Small intestine (tissue), 7 donors: ENCODE data around the gene NWD2. TPM values are rescaled to one million over a fixed set of nuclear protein-coding genes. Genes with fewer than 3 reads are reported as not detected.

Source experiments
- DNase-seq, 2 donors: peaks; one replicate each; pipeline versions ENCODE4 v3.0.0 to v3.0.0-alpha.2; 2013
- FAIRE-seq: peaks from 2 replicates; lab custom pipeline; 2012; peaks lifted over from hg19 to GRCh38; lab: Jason Lieb, UNC
- H3K27ac ChIP-seq, 3 donors: one replicate each; pipeline ENCODE4 v1.5.1; 2013; ENCODE audit warnings: low read length in 2 of 3, mild to moderate bottlenecking in 2 of 3, control low read depth in 1 of 3, inconsistent platforms in 1 of 3, low read depth in 1 of 3, moderate library complexity in 1 of 3
- H3K27me3 ChIP-seq, 3 donors: one replicate each; pipeline ENCODE4 v1.6.1; 2013; ENCODE audit warnings: low read length in 3 of 3, inconsistent platforms in 1 of 3; ENCODE audit not compliant: control insufficient read depth in 3 of 3, insufficient read depth in 3 of 3
- H3K36me3 ChIP-seq, 3 donors: one replicate each; pipeline ENCODE4 v1.6.1; 2013; ENCODE audit warnings: low read length in 3 of 3, inconsistent platforms in 1 of 3, low read depth in 1 of 3, mild to moderate bottlenecking in 1 of 3, moderate library complexity in 1 of 3; ENCODE audit not compliant: control insufficient read depth in 3 of 3, insufficient read depth in 2 of 3
- H3K4me1 ChIP-seq, 3 donors: one replicate each; pipeline ENCODE4 v1.6.1; 2013; ENCODE audit warnings: low read length in 2 of 3, inconsistent platforms in 1 of 3, low read depth in 1 of 3, mild to moderate bottlenecking in 1 of 3, moderate library complexity in 1 of 3; ENCODE audit not compliant: control insufficient read depth in 3 of 3, insufficient read depth in 2 of 3
- H3K4me3 ChIP-seq, 3 donors: one replicate each; pipeline ENCODE4 v1.5.1; 2013; ENCODE audit warnings: low read length in 3 of 3, control low read depth in 1 of 3, inconsistent platforms in 1 of 3, low read depth in 1 of 3, mild to moderate bottlenecking in 1 of 3, moderate library complexity in 1 of 3
- H3K9me3 ChIP-seq, 2 donors: one replicate each; pipeline ENCODE4 v1.6.1; 2013; ENCODE audit warnings: low read depth in 1 of 2, low read length in 1 of 2; ENCODE audit not compliant: control insufficient read depth in 2 of 2, insufficient read depth in 1 of 2
- WGBS, 3 donors: extraction: QIAGEN DNeasy Blood & Tissue Kit; methylation state at CpG; one replicate each; pipeline ENCODE4 v1.1.7; 2013; 5-methylcytosine and 5-hydroxymethylcytosine counted together
- polyA plus RNA-seq, 4 donors: library from polyadenylated mRNA; stranded (reverse) in 3 of 4; unstranded in 1 of 4; fragments of 200-250 nt in 3 of 4; fragments of 120-200 nt in 1 of 4; gene quantifications; one replicate each; pipeline versions ENCODE4 v1.2.1 to v1.2.3, GENCODE V29; 2013
- donor health status: healthy with polysubstance abuse.
- donor health status: control.
- donor health status: control.
- donor health status: Bipolar disorder and iron deficiency.
- donor health status: healthy.

The NWD2 gene
- polyA plus RNA-seq, 4 donors: under 0.01 to 0.15 (median 0.01) TPM; not detected in 1

GRCh38 chr4:37224854-37225253, 19.7 kb upstream of the NWD2 start:
- FAIRE-seq (no peak), DNase-seq (no peak)
- Histone ChIP-seq H3K27me3 (no peaks in the 10 kb centered on the region), H3K9me3 (no peaks in the 10 kb centered on the region), H3K27ac (no peak overlapping the region), H3K4me3 (no peak overlapping the region), H3K4me1 (no peaks in the 10 kb centered on the region), H3K36me3 (no peaks in the 10 kb centered on the region)
- 69 to 81% (median 79%) methylated on average over 4 of the region's 4 CpGs for WGBS, 3 donors

- H3K27me3 ChIP-seq: no peaks in the 10 kb centered on the region
- WGBS, 3 donors: 12 to 28% (median 12%) methylated on average over 2 of the region's 2 CpGs
- FAIRE-seq (no peak), DNase-seq (no peak)
- H3K4me1 ChIP-seq: no peaks in the 10 kb centered on the region
- no peak overlapping the region for H3K4me3 ChIP-seq
- no peaks in the 10 kb centered on the region for H3K36me3 ChIP-seq
- H3K27ac ChIP-seq: no peak overlapping the region
- no peaks in the 10 kb centered on the region for H3K9me3 ChIP-seq
Measured at GRCh38 chr4:37225778-37226177, 18.8 kb upstream of the NWD2 start.

- H3K36me3 ChIP-seq: no peaks in the 10 kb centered on the region
- DNase-seq (no peak), FAIRE-seq (no peak)
- no peaks in the 10 kb centered on the region for H3K27me3 ChIP-seq
- no peaks in the 10 kb centered on the region for H3K4me1 ChIP-seq
- WGBS, 3 donors: 46 to 79% (median 67%) methylated on average over 1 of the region's 1 CpG
- H3K27ac ChIP-seq: no peak overlapping the region
- no peaks in the 10 kb centered on the region for H3K9me3 ChIP-seq
- no peak overlapping the region for H3K4me3 ChIP-seq
Measured at GRCh38 chr4:37232315-37232714, 12.2 kb upstream of the NWD2 start.

- FAIRE-seq (no peak), DNase-seq (no peak)
- H3K4me3 ChIP-seq: no peak overlapping the region
- no peaks in the 10 kb centered on the region for H3K9me3 ChIP-seq
- no peak overlapping the region for H3K27ac ChIP-seq
- 56 to 70% (median 63%) methylated on average over 2 of the region's 2 CpGs for WGBS, 3 donors
- no peaks in the 10 kb centered on the region for H3K4me1 ChIP-seq
- H3K27me3 ChIP-seq: peaks cover 0 to 10% (median 0%) of the 10 kb centered on the region in 3 donors
- H3K36me3 ChIP-seq: no peaks in the 10 kb centered on the region
Measured at GRCh38 chr4:37236165-37236564, 8.4 kb upstream of the NWD2 start.

- H3K27me3 ChIP-seq: peaks cover 12 to 59% (median 25%) of the 10 kb centered on the region in 3 donors
Measured at GRCh38 chr4:37241647-37242046, 2.9 kb upstream of the NWD2 start.

GRCh38 chr4:37243051-37243450, 1.5 kb upstream of the NWD2 start:
- no peak for FAIRE-seq
- DNase-seq: no peak
- WGBS, 3 donors: 27 to 37% (median 29%) methylated on average over 5 of the region's 5 CpGs
- Histone ChIP-seq H3K36me3 (no peaks in the 10 kb centered on the region), H3K4me3 (no peak overlapping the region), H3K27me3 (peaks cover 12 to 66% (median 25%) of the 10 kb centered on the region in 3 donors), H3K27ac (no peak overlapping the region), H3K9me3 (no peaks in the 10 kb centered on the region), H3K4me1 (no peaks in the 10 kb centered on the region)

More at GRCh38 chr4:37241647-37242046, 2.9 kb upstream of the NWD2 start:
- FAIRE-seq (no peak), DNase-seq (no peak)
- H3K27ac ChIP-seq: no peak overlapping the region
- H3K36me3 ChIP-seq: no peaks in the 10 kb centered on the region
- no peaks in the 10 kb centered on the region for H3K9me3 ChIP-seq
- no peak overlapping the region for H3K4me3 ChIP-seq
- no peaks in the 10 kb centered on the region for H3K4me1 ChIP-seq

GRCh38 chr4:37243722-37244582, 591 bp upstream of the NWD2 start:
- Histone ChIP-seq H3K4me1 (no peaks in the 10 kb centered on the region), H3K27ac (no peak overlapping the region), H3K36me3 (no peaks in the 10 kb centered on the region), H3K9me3 (no peaks in the 10 kb centered on the region), H3K27me3 (peaks cover 12 to 68% (median 25%) of the 10 kb centered on the region in 3 donors), H3K4me3 (no peak overlapping the region)
- DNase-seq: peak in 1 of 2 donors; percentile 19
- WGBS, 3 donors: 4 to 6% (median 6%) methylated on average over 69 to 70 of the region's 70 CpGs
- no peak for FAIRE-seq

GRCh38 chr4:37245391-37245954, 930 bp downstream of the NWD2 start:
- no peak for DNase-seq
- no peak overlapping the region for H3K4me3 ChIP-seq
- FAIRE-seq: no peak
- no peaks in the 10 kb centered on the region for H3K36me3 ChIP-seq
- no peaks in the 10 kb centered on the region for H3K4me1 ChIP-seq
- no peak overlapping the region for H3K27ac ChIP-seq
- peaks cover 12 to 69% (median 25%) of the 10 kb centered on the region in 3 donors for H3K27me3 ChIP-seq
- no peaks in the 10 kb centered on the region for H3K9me3 ChIP-seq
- 5 to 7% (median 6%) methylated on average over 22 to 23 of the region's 23 CpGs for WGBS, 3 donors
